Measurements from ENCODE around the gene PMF1.
"Not testable (repeated sequence)": the region's sequence is repeated elsewhere in the genome, so short reads cannot be mapped to it uniquely, and the experiment has no call there.

PMF1 gene

DNA sequence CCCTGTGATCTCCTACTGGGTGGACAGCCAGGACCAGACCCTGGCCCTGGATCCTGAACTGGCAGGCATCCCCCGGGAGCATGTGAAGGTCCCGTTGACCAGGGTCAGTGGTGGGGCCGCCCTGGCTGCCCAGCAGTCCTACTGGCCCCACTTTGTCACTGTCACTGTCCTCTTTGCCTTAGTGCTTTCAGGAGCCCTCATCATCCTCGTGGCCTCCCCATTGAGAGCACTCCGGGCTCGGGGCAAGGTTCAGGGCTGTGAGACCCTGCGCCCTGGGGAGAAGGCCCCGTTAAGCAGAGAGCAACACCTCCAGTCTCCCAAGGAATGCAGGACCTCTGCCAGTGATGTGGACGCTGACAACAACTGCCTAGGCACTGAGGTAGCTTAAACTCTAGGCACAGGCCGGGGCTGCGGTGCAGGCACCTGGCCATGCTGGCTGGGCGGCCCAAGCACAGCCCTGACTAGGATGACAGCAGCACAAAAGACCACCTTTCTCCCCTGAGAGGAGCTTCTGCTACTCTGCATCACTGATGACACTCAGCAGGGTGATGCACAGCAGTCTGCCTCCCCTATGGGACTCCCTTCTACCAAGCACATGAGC, 36.1 kb upstream of the PMF1 start:
- no peak overlapping the region for H3K4me3 ChIP-seq (ENCODE audit: low read length)
- no peak for DNase-seq (ENCODE audit: low read depth)

DNA sequence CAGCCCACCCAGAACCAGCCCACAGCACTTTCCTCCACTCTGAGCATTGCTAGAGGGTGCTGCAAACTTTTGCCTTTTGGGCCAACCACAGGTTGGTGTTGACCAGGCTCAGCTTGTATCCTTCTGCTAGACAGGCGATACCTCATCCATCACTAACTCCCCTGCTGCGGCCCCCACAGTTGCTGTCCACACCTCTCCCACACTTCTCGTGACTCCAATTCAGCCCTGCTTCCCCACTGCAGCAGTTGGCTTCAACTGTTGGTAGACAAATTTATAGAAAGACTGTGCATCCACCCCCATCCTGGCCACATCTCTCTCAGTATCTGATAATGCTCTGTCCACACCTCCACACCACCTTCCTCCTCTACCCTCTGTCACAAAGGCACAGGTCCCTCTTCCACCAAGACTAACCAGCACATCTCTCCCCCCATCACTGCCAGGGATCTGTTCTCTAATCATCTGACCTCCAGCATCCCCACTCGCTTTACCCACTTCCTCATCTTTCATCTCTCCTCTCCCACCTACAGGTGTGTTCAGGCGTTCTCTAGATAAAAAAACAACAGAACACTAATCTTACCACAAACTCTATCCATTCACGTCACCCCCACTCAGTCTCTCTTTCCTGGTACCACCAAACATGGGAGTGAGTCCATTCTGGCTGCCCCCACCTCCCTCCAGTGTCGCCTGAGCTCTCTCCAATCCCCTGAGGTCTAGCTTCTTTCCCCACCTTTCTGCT, 34.7 kb upstream of the PMF1 start:
- no peak for DNase-seq (ENCODE audit: low read depth)
- TF ChIP-seq, protein P1, sequence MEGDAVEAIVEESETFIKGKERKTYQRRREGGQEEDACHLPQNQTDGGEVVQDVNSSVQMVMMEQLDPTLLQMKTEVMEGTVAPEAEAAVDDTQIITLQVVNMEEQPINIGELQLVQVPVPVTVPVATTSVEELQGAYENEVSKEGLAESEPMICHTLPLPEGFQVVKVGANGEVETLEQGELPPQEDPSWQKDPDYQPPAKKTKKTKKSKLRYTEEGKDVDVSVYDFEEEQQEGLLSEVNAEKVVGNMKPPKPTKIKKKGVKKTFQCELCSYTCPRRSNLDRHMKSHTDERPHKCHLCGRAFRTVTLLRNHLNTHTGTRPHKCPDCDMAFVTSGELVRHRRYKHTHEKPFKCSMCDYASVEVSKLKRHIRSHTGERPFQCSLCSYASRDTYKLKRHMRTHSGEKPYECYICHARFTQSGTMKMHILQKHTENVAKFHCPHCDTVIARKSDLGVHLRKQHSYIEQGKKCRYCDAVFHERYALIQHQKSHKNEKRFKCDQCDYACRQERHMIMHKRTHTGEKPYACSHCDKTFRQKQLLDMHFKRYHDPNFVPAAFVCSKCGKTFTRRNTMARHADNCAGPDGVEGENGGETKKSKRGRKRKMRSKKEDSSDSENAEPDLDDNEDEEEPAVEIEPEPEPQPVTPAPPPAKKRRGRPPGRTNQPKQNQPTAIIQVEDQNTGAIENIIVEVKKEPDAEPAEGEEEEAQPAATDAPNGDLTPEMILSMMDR (conservative IDR thresholded peaks at IDR 0.05; ENCODE audit: low read length): no peak

More for the DNA sequence above, 36.1 kb upstream of the PMF1 start:
- TF ChIP-seq, protein P1 (conservative IDR thresholded peaks at IDR 0.05; ENCODE audit: low read length): no peak

DNA sequence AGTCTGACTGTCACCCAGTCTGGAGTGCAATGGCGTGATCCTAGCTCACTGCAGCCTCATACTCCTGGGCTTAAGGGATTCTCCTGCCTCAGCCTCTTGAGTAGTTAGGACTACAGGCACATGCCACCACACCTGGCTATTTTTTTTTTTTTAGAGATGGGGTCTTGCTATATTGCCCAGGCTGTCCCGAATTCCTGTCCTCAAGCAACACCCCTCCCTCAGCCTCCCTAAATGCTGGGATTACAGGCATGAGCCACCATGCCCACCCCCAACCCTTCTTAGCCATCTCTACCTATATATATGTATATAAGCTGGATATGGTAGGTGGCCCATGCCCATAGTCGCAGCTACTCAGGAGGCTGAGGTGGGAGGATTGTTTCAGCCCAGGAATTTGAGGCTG, 32.3 kb upstream of the PMF1 start:
- no peak for DNase-seq (ENCODE audit: low read depth)
- no peak overlapping the region for H3K4me3 ChIP-seq (ENCODE audit: low read length)
- TF ChIP-seq, protein P1 (conservative IDR thresholded peaks at IDR 0.05; ENCODE audit: low read length): no peak

More for the DNA sequence above, 34.7 kb upstream of the PMF1 start:
- H3K4me3 ChIP-seq (ENCODE audit: low read length): no peak overlapping the region

DNA sequence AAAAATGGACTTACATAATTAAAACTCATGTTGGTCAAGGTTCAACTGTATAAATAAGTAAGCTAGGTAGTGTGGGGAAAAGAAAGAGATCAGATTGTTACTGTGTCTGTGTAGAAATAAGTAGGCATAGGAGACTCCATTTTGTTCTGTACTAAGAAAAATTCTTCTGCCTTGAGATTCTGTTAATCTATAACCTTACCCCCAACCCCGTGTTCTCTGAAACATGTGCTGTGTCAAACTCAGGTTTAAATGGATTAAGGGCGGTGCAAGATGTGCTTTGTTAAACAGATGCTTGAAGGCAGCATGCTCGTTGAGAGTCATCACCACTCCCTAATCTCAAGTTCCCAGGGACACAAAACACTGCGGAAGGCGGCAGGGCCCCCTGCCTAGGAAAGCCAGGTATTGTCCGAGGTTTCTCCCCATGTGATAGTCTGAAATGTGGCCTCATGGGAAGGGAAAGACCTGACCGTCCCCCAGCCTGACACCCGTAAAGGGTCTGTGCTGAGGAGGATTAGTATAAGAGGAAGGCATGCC, 31.3 kb upstream of the PMF1 start:
- H3K4me3 ChIP-seq (ENCODE audit: low read length); DNase-seq (ENCODE audit: low read depth): not testable (repeated sequence)

DNA sequence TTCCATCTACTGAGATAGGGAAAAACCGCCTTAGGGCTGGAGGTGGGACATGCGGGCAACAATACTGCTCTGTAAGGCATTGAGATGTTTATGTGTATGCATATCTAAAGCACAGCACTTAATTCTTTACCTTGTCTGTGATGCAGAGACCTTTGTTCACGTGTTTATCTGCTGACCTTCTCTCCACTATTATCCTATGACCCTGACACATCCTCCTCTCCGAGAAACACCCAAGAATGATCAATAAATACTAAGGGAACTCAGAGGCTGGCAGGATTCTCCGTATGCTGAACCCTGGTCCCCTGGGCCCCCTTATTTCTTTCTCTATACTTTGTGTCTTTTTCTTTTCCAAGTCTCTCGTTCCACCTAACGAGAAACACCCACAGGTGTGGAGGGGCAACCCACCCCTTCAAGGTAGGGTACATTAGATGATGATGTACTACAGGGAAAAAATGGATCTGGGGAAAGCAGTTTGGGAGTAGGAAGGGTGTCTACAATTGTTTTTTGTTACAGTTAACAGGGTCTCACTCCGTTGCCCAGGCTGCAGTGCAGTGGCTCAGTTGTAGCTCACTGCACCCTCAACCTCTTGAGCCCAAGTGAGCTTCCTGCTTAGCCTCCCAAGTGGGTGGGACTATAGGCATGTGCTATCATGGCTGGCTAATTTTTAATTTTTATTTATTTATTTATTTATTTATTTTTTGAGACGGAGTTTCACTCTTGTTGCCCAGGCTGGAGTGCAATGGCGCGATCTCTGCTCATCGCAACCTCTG, 30.6 kb upstream of the PMF1 start:
- DNase-seq (ENCODE audit: low read depth); H3K4me3 ChIP-seq (ENCODE audit: low read length): not testable (repeated sequence)

DNA sequence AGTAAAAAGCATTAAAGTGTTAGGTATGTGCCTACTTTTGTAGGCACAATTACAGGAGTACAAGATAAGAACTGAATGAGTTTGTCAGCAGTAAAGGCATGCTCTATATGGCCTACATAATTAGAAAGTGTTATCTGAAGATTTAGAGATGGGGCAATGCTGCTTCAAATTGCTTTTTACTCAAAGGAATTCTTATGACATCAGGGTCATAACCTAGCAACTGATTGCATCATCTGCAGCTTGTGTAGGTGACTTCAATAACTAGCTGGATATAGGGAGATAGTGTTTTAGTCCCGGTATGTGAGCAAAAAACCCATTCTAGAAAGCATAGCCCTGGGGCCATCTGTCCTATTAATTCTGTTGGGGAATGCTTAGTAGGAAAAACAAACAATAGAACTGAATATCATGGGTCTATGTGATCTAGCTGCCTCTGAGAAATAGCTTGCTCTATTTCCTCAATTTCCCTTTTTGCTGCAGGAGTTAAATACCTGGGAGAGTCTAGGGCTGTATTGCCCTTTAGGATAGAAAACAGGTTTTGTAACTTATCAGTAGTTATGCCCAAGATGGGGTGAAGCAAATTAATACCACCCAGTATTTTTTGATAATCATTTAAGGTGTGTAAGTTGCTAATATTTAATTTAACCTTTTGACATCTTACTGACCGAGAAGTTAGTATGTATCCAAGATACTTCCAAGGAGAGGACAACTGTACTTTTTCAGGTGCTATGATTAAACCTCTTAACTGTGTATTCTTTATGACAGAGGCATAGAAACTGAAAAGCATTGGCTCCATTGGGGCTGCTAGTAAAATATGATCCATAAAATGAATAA, 26.2 kb upstream of the PMF1 start:
- H3K4me3 ChIP-seq (ENCODE audit: low read length); DNase-seq (ENCODE audit: low read depth): not testable (repeated sequence)

DNA sequence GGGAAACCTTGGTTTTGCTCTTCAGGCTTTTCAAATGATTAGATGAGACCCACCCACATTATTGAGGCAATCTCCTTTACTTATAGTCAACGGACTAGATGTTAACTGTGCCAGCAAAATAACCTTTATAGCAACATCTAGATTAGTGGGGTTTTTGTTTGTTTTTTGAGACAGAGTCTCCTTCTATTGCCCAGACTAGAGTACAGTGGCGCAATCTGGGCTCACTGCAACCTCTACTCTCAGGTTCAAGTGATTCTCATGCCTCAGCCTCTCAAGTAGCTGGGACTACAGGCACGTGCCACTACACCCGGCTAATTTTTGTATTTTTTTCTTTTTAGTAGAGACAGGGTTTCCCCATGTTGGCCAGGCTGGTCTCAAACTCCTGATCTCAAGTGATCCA, 22.5 kb upstream of the PMF1 start:
- not testable (repeated sequence) for DNase-seq (ENCODE audit: low read depth); H3K4me3 ChIP-seq (ENCODE audit: low read length)

DNA sequence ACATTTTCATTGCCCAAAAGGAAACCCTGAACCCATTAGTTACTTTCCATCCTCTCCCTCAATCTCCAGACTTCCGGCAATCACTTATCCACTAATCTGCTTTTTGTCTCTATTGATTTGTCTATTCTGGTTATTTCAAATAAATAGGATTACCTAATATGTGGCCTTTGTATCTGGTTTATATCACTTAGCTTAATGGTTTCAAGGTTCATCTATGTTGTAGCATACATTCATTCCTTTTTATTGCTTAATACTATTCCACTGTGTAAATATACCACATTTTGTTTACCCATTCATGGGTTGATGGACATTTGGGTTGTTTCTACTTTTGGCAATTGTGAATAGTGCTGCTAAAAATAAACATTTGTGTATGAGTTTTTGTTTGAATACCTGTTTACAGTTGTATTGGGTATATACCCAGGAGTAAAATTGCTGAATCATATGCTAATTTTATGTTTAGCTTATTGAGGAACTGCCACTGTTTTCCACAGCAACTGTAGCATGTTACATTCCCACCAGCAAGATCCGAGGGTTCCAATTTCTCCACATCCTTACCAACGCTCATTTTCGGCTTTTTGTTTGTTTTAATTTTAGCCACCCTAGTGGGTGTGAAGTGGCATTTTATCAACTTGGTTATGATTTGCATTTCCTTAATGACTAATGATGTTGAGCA, 21.4 kb upstream of the PMF1 start:
- no peak overlapping the region for H3K4me3 ChIP-seq (ENCODE audit: low read length)

More for the DNA sequence above, 21.4 kb upstream of the PMF1 start:
- no peak for DNase-seq (ENCODE audit: low read depth)
- TF ChIP-seq, protein P1 (conservative IDR thresholded peaks at IDR 0.05; ENCODE audit: low read length): no peak

All from AG10803 (cell line).